H1 (cell line): ENCODE data around the gene TTLL1. TPM values are rescaled to one million over a fixed set of nuclear protein-coding genes. Genes with fewer than 3 reads are reported as not detected.

Experiments
- EGR1 ChIP-seq: IDR thresholded peaks from 2 replicates; pipeline ENCODE4 v1.6.1; 2011; ENCODE audit warnings: low read depth, low read length, borderline replicate concordance
- SAP30 ChIP-seq: fragments of 300-600 bp; sonication (generic); IDR thresholded peaks from 2 replicates; pipeline ENCODE4 v1.7.1; 2012; ENCODE audit warnings: low read length, moderate library complexity, mild to moderate bottlenecking, inconsistent platforms; ENCODE audit not compliant: insufficient read depth, insufficient replicate concordance
- polyA plus RNA-seq, 7 experiments: library from polyadenylated mRNA; depleted of rRNA in 3 of 7; stranded (reverse) in 5 of 7; unstranded in 2 of 7; fragments of >200 nt in 5 of 7; fragments of 200-250 nt in 2 of 7; gene quantifications; 1 replicate in 5 of 7; 2 replicates in 1 of 7; 4 replicates in 1 of 7; pipeline versions ENCODE4 v1.2.1 to v1.2.3, GENCODE V29; 2011 to 2013; ENCODE audit warnings: missing spikeins in 2 of 7, mixed read lengths in 2 of 7
- total RNA-seq: library from RNA; stranded (reverse); fragmentation: NEBNext Ultra II Directional; extraction: Animal tissue kit (Norgen Biotek cat#: 25700); gene quantifications from 2 replicates; pipeline ENCODE4 v1.2.1, GENCODE V29; 2021
- TF ChIP-seq, protein P1 (sequence below): fragments of 300-600 bp; sonication (generic); IDR thresholded peaks from 2 replicates; pipeline ENCODE4 v1.7.1; 2012; ENCODE audit warnings: low read length, moderate library complexity, mild to moderate bottlenecking, inconsistent platforms; ENCODE audit not compliant: insufficient replicate concordance

The TTLL1 gene
- total and polyA plus RNA-seq, 2 of the 8 experiments (the other 6 are each of a cell fraction or from before 2014, with no cell fraction given), result 5.0 to 13.8 TPM

GRCh38 chr22:43039800-43040199, 49.4 kb downstream of the TTLL1 start (continued):
- TF ChIP-seq, protein P1, sequence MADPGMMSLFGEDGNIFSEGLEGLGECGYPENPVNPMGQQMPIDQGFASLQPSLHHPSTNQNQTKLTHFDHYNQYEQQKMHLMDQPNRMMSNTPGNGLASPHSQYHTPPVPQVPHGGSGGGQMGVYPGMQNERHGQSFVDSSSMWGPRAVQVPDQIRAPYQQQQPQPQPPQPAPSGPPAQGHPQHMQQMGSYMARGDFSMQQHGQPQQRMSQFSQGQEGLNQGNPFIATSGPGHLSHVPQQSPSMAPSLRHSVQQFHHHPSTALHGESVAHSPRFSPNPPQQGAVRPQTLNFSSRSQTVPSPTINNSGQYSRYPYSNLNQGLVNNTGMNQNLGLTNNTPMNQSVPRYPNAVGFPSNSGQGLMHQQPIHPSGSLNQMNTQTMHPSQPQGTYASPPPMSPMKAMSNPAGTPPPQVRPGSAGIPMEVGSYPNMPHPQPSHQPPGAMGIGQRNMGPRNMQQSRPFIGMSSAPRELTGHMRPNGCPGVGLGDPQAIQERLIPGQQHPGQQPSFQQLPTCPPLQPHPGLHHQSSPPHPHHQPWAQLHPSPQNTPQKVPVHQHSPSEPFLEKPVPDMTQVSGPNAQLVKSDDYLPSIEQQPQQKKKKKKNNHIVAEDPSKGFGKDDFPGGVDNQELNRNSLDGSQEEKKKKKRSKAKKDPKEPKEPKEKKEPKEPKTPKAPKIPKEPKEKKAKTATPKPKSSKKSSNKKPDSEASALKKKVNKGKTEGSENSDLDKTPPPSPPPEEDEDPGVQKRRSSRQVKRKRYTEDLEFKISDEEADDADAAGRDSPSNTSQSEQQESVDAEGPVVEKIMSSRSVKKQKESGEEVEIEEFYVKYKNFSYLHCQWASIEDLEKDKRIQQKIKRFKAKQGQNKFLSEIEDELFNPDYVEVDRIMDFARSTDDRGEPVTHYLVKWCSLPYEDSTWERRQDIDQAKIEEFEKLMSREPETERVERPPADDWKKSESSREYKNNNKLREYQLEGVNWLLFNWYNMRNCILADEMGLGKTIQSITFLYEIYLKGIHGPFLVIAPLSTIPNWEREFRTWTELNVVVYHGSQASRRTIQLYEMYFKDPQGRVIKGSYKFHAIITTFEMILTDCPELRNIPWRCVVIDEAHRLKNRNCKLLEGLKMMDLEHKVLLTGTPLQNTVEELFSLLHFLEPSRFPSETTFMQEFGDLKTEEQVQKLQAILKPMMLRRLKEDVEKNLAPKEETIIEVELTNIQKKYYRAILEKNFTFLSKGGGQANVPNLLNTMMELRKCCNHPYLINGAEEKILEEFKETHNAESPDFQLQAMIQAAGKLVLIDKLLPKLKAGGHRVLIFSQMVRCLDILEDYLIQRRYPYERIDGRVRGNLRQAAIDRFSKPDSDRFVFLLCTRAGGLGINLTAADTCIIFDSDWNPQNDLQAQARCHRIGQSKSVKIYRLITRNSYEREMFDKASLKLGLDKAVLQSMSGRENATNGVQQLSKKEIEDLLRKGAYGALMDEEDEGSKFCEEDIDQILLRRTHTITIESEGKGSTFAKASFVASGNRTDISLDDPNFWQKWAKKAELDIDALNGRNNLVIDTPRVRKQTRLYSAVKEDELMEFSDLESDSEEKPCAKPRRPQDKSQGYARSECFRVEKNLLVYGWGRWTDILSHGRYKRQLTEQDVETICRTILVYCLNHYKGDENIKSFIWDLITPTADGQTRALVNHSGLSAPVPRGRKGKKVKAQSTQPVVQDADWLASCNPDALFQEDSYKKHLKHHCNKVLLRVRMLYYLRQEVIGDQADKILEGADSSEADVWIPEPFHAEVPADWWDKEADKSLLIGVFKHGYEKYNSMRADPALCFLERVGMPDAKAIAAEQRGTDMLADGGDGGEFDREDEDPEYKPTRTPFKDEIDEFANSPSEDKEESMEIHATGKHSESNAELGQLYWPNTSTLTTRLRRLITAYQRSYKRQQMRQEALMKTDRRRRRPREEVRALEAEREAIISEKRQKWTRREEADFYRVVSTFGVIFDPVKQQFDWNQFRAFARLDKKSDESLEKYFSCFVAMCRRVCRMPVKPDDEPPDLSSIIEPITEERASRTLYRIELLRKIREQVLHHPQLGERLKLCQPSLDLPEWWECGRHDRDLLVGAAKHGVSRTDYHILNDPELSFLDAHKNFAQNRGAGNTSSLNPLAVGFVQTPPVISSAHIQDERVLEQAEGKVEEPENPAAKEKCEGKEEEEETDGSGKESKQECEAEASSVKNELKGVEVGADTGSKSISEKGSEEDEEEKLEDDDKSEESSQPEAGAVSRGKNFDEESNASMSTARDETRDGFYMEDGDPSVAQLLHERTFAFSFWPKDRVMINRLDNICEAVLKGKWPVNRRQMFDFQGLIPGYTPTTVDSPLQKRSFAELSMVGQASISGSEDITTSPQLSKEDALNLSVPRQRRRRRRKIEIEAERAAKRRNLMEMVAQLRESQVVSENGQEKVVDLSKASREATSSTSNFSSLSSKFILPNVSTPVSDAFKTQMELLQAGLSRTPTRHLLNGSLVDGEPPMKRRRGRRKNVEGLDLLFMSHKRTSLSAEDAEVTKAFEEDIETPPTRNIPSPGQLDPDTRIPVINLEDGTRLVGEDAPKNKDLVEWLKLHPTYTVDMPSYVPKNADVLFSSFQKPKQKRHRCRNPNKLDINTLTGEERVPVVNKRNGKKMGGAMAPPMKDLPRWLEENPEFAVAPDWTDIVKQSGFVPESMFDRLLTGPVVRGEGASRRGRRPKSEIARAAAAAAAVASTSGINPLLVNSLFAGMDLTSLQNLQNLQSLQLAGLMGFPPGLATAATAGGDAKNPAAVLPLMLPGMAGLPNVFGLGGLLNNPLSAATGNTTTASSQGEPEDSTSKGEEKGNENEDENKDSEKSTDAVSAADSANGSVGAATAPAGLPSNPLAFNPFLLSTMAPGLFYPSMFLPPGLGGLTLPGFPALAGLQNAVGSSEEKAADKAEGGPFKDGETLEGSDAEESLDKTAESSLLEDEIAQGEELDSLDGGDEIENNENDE, result no peak
- TF ChIP-seq EGR1 (no peak), SAP30 (no peak)
